Right forelimb (tissue), 1 donor: ENCODE results near the gene PAQR4.
A peak's percentile ranks its signal among the peaks of the same experiment; 100 is the strongest.

Source experiments
- DNase-seq: peaks from one replicate; pipeline ENCODE4 v3.0.0-alpha.2; 2018

PAQR4 gene

DNA sequence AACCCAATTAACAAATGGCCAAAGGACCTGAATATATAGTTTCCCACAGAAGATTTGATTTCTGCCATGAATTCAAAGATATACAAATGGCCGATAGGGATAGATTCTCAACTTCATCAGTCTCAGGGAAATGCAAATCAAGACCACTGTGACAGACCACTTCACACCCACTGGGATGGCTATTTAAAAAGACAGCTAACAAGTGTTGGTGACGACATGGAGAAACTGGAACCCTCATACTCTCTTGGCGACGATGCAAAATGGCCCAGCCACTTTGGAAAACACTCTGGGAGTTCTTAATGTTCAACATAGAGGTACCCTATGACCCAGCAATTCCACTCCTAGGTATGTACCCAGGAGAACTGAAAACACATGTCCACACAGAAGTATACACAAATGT is 22.5 kb upstream of the PAQR4 start:
- DNase-seq: no peak

DNA sequence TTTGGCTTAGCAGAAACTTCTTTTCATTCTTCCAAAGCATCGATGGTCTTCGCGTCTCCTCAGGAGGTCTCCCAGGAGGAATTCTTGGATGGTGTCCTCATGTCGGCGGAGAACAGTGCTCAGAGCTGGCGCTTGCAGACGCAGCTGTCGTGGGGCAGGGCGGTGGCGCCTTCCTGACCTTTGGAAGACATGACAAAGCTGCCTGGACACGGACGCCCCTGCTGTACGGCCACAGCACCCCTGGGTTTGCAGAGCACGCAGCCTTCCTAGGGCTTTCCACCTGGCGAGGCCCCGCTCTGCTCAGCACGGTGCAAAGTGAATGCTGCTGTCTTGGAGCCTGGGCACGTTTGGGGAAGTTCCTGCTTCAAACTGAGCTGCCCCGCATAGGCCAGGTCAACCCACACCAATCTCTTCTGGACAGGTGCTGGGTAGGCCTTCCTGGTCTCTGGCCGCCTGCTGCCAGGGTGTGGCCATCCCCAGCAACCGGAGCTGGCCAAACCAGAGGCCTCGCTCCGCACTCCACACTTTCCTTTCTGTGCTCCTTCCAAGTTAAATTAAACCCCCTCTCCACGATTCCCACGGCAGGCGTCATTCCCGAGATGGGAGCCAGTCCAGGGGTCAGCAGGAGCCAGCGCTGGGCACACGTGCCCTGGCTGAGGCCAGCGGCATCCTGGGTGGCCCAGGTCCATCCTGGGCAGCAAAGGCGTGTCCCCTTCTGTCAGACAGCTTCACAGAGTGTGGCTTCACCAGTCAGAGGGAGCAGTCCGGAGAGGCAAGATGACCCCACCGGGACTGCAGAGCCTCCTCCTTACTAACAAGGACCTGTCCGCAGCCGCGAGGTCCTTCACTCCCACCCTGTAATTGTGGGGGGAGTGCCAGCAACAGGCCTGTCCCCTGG is 20.1 kb upstream of the PAQR4 start:
- peak; percentile 42 for DNase-seq

- DNase-seq: peak; percentile 30
These were observed 19.3 kb upstream of the PAQR4 start for GRCh38 chr16:2949705-2950352.

DNA sequence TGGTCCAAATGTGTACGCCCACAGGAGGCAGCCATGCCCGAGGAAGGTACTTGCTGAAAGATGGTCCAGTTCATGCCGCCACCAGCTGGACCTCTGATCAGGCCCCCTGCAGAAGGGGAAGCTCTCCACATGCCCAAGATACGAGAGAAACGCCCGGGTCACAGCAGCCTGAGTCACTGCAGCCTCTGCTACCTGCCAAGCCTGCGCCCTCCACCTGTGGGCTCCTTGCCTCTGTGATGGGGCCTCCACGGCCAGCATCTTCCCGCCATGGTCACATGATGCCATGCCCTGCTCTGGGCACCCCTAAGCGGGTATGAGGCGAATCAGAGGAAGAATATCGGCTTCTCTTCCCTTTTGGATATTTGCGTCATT is 18.8 kb upstream of the PAQR4 start:
- DNase-seq: no peak

GRCh38 chr16:2950773-2951172 is 18.4 kb upstream of the PAQR4 start:
- no peak for DNase-seq

DNA sequence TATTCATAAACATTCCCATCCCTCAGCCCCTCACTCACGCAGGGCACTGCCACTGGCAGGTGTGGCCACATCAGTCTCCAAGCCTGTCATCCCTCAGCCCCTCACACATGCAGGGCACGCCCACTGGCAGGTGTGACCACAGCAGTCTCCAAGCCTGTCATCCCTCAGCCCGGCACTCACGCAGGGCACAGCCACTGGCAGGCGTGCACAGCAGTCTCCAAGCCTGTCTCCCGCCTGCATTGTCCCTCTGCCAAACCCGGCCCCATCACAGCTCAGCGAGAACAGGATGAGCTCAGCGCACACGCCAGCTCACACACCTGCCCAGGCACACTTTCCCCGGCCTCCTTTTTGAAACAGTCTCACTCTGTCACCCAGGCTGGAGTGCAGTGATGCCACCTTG is 16.5 kb upstream of the PAQR4 start:
- no peak for DNase-seq

DNA sequence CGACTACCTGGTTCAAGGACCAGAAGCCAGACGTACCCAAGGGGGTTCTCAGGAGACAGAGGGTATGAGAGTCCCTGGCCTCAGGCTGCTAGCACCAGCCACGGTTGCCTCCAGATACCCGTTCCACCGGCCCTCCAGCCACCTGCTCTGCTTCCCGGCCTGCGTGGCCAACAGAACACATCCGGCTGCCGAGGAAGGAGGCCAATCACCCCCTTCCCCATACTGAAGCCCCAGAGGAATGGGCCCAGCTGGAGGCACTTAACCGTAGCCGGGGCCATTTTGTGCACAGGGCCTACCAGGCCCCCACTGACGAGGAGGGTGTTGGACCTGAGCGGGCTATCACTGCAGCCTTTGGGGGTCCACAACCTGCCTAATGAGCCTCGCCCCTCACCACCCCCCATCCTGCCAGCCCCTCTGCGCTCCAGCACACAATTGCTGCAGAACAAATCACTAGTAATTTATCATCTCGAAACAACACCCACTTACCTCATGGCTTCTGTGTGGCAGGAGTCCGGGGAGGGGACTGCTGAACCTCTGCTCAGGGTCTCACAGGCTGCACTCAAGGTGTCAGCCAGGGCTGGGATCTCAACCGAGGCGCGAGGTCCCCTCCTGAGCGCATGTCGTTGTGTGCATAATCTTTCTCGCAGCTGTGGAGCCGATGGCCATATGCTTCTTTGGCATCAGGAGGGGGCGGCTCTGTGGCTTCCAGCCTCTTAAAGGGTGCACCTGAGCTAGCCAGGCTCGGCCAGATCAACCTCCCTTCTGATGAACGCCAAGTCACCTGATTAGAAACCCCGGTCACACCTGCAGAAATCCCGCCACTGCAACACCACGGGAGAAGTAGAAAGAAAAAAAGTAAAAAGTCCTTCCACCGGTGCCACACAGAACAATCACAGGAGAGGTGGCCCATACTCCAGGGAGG is 15.2 kb upstream of the PAQR4 start:
- no peak for DNase-seq

DNA sequence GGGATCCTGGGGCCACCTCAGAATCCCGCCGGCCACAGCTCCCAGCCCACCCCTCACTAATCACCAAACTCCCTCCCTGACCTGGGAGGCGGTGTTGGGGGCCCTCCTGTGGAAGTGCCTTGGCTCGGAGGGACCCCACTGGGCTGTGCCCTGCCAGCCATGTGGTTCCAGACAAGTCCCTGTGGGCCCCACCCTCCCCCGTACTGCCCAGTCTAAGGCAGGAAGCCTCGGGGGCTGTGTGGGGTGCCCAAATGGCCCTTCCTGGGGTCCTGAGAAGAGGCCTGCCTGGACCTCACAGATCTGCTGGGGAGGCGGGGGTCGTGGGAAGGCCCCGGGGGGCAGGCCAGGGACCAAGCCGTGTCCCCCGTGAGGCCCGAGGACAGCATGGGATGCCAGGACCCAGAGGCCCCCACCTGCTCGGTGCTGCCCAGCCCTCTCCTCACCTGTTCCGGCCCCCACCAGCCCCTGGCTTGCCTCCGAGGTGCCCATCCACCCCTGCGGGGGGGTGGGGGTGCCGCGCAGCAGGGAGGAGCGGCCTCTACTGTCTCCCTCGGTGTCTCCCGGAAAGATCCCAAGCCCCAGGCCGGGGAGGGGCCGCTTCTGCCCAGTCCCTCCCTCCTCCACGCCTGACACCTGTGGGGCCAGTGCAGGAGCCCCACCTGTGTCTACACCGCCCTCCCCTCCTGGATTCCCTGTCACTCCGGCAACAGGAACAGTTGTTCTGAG is 14.3 kb upstream of the PAQR4 start:
- DNase-seq: no peak

- no peak for DNase-seq
These were observed 13.7 kb upstream of the PAQR4 start for GRCh38 chr16:2955438-2955778.

DNA sequence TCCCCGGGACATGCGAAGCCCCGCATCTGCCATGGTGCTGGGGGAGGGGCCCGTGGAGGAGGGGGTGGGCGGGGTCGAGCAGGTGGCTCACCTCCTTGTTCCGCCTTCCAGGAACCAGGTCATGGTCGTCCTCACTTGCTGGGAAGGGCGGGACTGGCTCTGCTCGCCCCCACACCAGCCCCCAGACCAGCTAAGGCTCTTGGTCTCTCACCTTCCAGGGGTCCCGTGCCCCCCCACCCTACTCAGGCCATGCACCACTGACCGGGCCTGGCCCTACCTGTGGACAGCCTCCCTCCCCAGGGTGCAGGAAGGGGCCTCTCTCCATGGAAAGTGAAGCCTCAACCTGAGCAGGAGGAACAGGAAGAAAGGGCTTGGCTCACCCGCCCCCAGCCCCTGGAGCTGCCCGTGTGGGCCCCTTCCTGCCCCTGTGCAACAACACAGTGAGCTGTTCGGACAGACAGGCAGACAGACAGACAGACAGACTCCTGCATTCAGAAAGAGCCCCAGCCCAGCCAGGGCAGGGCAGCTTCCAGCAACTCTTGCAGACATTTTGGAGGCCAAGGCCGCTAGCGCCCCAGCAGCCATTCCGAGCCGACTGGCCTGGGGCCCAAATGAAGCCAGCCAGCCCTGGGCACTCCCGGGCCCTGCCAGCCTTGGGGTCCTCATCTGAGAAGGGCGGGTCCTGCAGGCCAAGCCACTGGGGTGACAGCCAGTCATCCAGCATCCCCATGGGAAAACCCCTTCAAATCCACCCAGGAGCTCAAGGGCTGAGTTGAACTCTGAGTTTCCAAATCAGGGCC is 13.2 kb upstream of the PAQR4 start:
- DNase-seq: no peak

GRCh38 chr16:2956579-2956956 is 12.6 kb upstream of the PAQR4 start:
- no peak for DNase-seq

DNA sequence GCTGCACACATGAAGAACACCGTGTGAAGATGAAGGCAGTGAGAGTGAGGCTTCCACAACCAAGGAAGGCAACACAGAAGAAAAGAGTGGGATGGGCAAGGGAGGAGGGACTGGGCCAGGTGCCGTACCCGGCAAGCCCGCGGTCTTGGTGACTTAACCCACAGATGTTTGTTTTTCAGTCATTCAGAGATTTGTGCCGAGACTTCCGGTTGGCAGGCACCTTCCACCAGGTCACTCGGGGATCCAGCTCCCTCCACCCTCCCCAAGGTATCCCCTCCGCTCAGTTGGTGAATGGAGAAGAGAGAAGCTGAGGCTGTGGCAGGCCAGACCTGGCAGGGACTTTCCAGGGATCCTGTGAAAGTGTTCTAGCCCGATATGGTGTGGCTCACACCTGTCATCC is 9.9 kb upstream of the PAQR4 start:
- no peak for DNase-seq

DNA sequence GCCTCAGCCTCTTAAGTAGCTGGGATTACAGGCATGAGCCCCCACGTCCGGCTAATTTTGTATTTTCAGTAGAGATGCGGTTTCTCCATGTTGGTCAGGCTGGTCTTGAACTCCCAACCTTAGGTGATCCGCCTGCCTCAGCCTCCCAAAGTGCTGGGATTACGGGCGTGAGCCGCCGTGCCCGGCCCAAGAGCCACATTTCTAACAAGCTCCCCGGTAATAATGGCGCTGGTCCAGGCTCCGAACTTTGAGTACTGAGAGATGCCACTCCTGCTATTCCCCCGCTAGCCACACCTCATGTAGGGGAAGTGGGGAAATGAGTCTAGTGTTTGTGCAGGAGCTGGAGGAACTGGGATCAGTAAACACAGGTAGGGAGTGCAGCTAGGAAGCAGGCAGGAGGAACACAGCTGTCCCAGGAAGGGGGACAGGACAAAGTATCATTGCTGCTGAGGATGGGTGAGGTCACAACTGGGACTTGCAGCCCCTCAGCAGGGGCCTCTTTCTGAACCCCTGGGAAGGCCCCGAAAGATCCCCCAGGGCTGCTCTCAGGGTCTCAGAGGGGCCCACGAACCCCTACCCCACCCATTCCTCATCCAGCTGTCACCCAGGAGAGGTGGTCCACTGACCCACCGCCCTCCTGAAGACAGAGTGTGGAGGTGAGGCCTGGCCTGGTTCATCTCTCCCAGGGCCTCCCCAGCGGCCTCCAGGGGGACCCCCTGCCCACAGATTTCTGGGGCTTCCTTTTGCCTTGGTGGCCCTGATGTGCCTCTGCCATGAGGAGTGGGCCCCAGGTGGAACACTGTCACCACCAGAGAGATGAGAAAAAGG is 8.8 kb upstream of the PAQR4 start:
- DNase-seq: peak; percentile 39

GRCh38 chr16:2962334-2963073 is 6.6 kb upstream of the PAQR4 start:
- peak; percentile 35 for DNase-seq

DNA sequence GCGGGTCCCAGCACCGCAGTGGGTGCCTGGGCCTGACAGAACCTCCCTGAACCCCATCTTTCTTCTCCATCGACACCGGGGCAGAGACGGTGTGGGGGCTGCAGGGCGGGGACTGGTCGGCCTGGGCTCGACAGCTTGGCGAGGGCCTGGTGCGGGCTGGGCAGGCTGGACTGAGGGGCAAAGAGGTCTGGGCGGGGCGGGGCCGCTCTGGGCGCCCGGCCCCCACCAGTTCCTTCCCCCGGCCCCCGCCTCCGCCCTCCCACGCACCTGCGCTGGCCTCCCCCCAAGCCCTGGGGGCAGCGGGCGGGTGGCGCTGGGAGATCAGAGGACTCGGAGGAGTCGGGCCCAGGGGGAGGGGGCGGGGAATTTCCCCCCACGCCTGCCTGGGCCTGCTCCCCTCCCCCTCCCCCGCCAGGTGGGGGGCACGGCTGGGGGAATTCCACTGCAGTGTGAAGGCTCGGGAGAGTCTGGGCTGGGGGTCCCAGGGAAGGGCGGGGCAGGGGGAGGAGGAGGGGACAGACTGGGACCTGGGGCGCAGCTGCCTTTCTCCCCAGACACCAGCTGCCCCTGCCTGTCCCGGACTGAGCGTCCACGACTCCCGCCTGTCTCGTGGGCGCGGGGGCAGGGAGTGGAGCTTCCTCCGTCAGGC is 6.0 kb upstream of the PAQR4 start:
- no peak for DNase-seq

- peak; percentile 47 for DNase-seq
These were observed 5.2 kb upstream of the PAQR4 start, which contains the start of gene KREMEN2 for GRCh38 chr16:2963723-2964474. Gene KREMEN2 (plus strand): TSS chr16:2964275. CDS start chr16:2964521, 246 bp downstream.

GRCh38 chr16:2964475-2965336 is 4.4 kb upstream of the PAQR4 start:
- peak; percentile 55 for DNase-seq
